MCF 10A (cell line): ENCODE measurements around the gene SAYSD1. TPM values are rescaled to one million over a fixed set of nuclear protein-coding genes. Genes with fewer than 3 reads are reported as not detected.

Experiments
- BruUV-seq: library from RNA; stranded (reverse); fragments of 400-500 nt; replicated peaks from 2 replicates; lab custom pipeline; 2021; lab: Mats Ljungman, UMichigan
- CTCF ChIA-PET: fragments of 300-600 bp; sonication (Branson Sonifier 250); formaldehyde crosslinking; extraction: SDS; loops from one replicate; lab custom pipeline; 2021; ENCODE audit warnings: antibody characterized with exemption, inconsistent platforms; lab: Yijun Ruan, JAX
- POLR2A ChIA-PET: fragments of 300-600, 350-650 bp; sonication (Branson Sonifier 250); formaldehyde crosslinking; extraction: SDS; loops from one replicate; lab custom pipeline; 2020; ENCODE audit warnings: antibody characterized with exemption, inconsistent platforms; lab: Yijun Ruan, JAX
- DNase-seq: peaks from one replicate; pipeline ENCODE4 v3.0.0-alpha.2; 2018; ENCODE audit not compliant: unreplicated experiment
- H3K27ac Mint-ChIP-seq: one replicate; pipeline ENCODE4 v1.8.0; 2022; ENCODE audit warnings: mild to moderate bottlenecking, low read depth, mixed read lengths; ENCODE audit not compliant: unreplicated experiment
- H3K27me3 Mint-ChIP-seq: one replicate; pipeline ENCODE4 v1.8.0; 2022; ENCODE audit warnings: mixed read lengths; ENCODE audit not compliant: insufficient read depth, unreplicated experiment
- H3K36me3 Mint-ChIP-seq: one replicate; pipeline ENCODE4 v1.8.0; 2022; ENCODE audit warnings: mild to moderate bottlenecking, moderate library complexity, mixed read lengths; ENCODE audit not compliant: insufficient read depth, unreplicated experiment
- H3K4me1 Mint-ChIP-seq: one replicate; pipeline ENCODE4 v1.8.0; 2022; ENCODE audit warnings: mixed read lengths; ENCODE audit not compliant: insufficient read depth, unreplicated experiment
- H3K4me3 Mint-ChIP-seq: one replicate; pipeline ENCODE4 v1.8.0; 2022; ENCODE audit warnings: mild to moderate bottlenecking, moderate library complexity, mixed read lengths; ENCODE audit not compliant: unreplicated experiment
- H3K9me3 Mint-ChIP-seq: one replicate; pipeline ENCODE4 v1.8.0; 2022; ENCODE audit warnings: mixed read lengths; ENCODE audit not compliant: unreplicated experiment
- intact Hi-C: fragments of 100-400 bp; cut with micrococcal nuclease; formaldehyde crosslinking; loops from 2 replicates; pipeline ENCODE4 v1.14.1; 2022
- total RNA-seq: library from RNA; stranded (reverse); gene quantifications from 2 replicates; pipeline ENCODE4 v1.2.3, GENCODE V29; 2022
- TF ChIP-seq, protein P1 (sequence below): fragments of 200-600 bp; IDR thresholded peaks from one replicate; pipeline ENCODE4 v1.8.0; 2022; ENCODE audit warnings: antibody characterized with exemption, mild to moderate bottlenecking; ENCODE audit not compliant: unreplicated experiment

The SAYSD1 gene
- total RNA-seq, 1 experiment from 2014 or later = 10.9 TPM

DNA sequence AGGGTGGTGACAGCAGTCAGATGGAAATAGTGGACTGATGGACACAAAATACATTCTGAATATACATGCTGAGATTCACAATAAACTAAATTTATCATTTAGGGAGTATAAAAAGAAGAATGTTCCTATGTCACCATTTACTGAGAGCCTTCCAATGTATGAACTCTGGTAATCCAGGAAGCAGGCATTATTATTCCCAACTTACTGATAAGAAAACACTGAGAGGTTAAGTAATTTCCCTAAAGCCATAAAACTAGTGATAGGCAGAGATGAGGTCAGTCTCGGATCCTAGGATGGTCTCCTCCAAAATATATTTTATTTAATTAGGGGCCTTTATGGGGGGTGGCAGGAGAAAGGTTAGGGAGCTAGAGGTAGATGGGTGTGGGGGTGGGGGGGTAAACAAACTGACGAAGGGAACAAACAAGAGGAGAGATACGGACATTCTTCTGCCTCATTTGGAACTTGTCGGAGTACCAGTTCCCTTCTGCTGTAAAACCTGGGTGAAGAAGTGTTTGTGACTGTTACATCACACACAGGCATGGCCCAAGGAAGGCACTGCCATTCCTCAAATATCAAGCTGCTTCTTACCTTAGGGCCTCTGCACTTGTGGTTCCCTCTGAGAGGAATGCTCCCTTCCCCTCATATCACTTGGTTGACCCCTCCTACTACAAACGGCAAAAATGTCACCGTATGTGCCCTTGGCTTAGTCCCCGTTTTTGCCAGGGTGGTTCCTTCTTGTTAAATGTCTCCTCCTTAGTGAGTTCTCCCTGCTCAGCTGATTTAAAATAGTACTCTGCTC, 6.7 kb downstream of the SAYSD1 start:
- no peak overlapping the region for H3K27ac Mint-ChIP-seq
- ChIA-PET POLR2A (no interaction called here), CTCF (interaction anchor here (0.5 to 0.6 kb wide), 2 partner anchors 35 to 183 kb away, joined by 3 read pairs; no protein-coding TSS in a partner anchor)
- H3K4me1 Mint-ChIP-seq = peaks cover 7% of the 10 kb centered on the region
- no peaks in the 10 kb centered on the region for H3K27me3 Mint-ChIP-seq
- intact Hi-C loops = no loop called here
- TF ChIP-seq, protein P1, sequence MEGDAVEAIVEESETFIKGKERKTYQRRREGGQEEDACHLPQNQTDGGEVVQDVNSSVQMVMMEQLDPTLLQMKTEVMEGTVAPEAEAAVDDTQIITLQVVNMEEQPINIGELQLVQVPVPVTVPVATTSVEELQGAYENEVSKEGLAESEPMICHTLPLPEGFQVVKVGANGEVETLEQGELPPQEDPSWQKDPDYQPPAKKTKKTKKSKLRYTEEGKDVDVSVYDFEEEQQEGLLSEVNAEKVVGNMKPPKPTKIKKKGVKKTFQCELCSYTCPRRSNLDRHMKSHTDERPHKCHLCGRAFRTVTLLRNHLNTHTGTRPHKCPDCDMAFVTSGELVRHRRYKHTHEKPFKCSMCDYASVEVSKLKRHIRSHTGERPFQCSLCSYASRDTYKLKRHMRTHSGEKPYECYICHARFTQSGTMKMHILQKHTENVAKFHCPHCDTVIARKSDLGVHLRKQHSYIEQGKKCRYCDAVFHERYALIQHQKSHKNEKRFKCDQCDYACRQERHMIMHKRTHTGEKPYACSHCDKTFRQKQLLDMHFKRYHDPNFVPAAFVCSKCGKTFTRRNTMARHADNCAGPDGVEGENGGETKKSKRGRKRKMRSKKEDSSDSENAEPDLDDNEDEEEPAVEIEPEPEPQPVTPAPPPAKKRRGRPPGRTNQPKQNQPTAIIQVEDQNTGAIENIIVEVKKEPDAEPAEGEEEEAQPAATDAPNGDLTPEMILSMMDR = no peak
- H3K36me3 Mint-ChIP-seq = peaks cover 25% of the 10 kb centered on the region
- DNase-seq = no peak
- H3K4me3 Mint-ChIP-seq = no peak overlapping the region
- no TSS peak for BruUV-seq
- H3K9me3 Mint-ChIP-seq = no peaks in the 10 kb centered on the region

DNA sequence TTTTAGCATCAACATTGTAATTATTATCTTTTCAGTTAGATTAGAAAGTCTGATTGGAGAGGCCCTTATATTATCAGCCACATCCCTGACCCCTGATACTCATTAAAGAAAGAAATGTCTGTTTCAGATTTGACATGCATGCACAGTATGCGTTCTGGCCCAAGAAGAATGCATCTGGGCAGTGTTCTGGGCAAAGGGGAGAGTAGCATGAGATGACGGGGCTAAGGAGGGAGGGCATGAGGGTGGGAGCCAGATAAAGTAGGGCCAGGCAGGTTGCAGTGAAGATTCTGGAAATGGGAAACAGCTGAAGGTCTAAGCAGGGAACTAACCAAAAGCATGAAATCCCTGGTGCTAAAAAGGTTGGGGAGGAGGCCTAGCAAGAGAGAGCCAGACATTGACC, 7.3 kb downstream of the SAYSD1 start:
- Mint-ChIP-seq H3K27ac (no peak overlapping the region), H3K4me1 (peaks cover 7% of the 10 kb centered on the region), H3K36me3 (peaks cover 31% of the 10 kb centered on the region), H3K9me3 (no peaks in the 10 kb centered on the region), H3K27me3 (no peaks in the 10 kb centered on the region), H3K4me3 (no peak overlapping the region)
- BruUV-seq = no TSS peak
- ChIA-PET POLR2A (no interaction called here), CTCF (interaction anchor here (0.5 to 0.6 kb wide), 2 partner anchors 36 to 184 kb away, joined by 3 read pairs; no protein-coding TSS in a partner anchor)
- no peak for DNase-seq
- intact Hi-C loops = no loop called here
- TF ChIP-seq, protein P1 = no peak

DNA sequence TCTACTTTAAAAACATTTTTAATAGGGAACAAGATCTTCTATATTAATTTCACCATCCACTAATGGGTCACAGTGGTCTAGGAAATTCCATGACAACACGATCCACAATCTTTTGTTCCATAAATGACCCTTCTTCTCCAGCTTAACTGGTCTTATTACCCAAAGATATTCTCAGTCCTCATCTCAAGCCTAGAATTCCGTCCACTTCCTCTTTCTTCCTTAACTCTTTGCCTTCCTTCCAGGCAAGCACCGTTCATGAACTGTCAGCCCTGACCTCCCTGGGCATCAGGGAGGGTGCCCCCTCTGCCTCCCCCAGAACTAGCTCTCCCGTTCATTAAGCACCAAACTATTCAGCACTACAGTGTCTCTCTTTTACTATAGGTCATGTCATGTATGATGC, 8.0 kb downstream of the SAYSD1 start:
- Mint-ChIP-seq H3K4me3 (no peak overlapping the region), H3K36me3 (peaks cover 35% of the 10 kb centered on the region), H3K9me3 (no peaks in the 10 kb centered on the region), H3K27ac (no peak overlapping the region), H3K4me1 (peaks cover 6% of the 10 kb centered on the region), H3K27me3 (no peaks in the 10 kb centered on the region)
- ChIA-PET POLR2A (no interaction called here), CTCF (no interaction called here)
- no TSS peak for BruUV-seq
- intact Hi-C loops = no loop called here
- TF ChIP-seq, protein P1 = no peak
- no peak for DNase-seq

DNA sequence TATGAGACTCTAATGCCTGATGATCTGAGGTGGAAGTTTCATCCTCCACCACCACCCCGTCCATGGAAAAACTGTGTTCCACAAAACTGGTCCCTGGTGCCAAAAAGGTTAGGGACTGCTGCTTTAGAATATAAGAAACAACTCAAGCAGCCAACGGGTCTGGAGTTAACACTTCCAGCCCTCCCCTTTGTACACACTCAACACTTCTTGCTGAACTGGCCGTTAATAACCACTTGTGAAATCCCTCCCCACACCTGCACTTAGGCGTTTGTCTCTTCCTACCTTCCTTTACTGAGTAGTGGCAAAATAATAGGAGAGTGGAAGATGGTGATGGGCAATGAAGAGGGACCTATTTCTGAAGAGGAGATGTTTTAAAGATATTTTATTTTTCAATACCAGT, 10.5 kb downstream of the SAYSD1 start:
- Mint-ChIP-seq H3K36me3 (peaks cover 35% of the 10 kb centered on the region), H3K27me3 (no peaks in the 10 kb centered on the region), H3K4me3 (no peak overlapping the region), H3K27ac (no peak overlapping the region), H3K9me3 (no peaks in the 10 kb centered on the region), H3K4me1 (no peaks in the 10 kb centered on the region)
- ChIA-PET POLR2A (no interaction called here), CTCF (interaction anchor here (0.8 kb wide), 1 partner anchor 131 kb away, joined by 3 read pairs; no protein-coding TSS in a partner anchor)
- BruUV-seq = no TSS peak
- TF ChIP-seq, protein P1 = no peak
- DNase-seq = no peak
- intact Hi-C loops = loop anchor here (5.0 kb wide), 1 partner anchor 232 kb away; no protein-coding TSS in a partner anchor
